ENCODE measurements around the gene TBC1D16.
A peak's percentile ranks its signal among the peaks of the same experiment; 100 is the strongest.

The TBC1D16 gene

DNA sequence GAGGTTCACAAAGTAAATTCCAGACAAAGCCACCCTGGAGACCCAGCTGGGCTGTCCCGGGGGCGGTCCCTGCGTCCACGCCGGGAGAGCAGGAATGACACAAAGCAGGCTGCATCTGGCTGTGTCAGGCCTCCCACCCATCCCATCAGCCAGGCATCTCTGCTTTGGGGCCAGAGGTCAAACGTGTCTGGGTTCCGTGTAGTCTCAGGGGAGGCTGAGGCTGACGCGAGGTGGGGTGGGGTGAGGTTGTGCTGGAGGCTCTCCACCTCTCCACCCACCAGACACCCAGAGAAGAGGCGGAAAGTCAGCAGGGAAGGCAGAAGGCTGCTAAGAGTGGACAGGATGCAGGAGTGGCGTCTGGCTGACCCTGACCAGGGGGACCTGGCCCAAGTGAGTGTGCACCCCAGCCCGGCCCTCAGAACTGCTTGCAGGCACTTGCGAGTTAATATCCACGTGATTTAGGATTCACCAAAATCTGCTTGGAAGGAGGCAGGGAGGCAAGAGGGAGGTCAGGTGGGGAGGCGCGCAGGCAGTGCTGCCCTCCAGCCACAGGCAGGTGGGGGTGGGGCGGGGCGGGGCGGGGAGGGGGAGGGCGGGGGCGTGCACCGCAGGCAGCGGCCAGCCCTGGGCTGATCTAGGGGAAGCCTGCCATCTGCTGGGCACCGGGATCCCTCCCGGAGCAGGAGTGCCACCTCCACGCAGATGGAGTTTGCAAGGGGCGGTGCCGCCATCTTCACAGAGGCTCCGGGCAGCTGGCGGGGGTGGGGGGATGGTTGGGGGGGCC lies 44.3 kb downstream of the TBC1D16 start:
- peak; percentile 57 for TF ChIP-seq CTCF (IDR thresholded peaks at IDR 0.05; ENCODE audit: low read depth, low read length)
- H3K4me3 ChIP-seq (replicated peaks in 1 of 2; ENCODE audit: low read depth in 2 of 2, low read length in 2 of 2), result peak overlapping the region in 1 of 2 donors; percentile 23
- peak; percentile 75 to 81 for DNase-seq (ENCODE audit: low read depth in 2 of 2)

DNA sequence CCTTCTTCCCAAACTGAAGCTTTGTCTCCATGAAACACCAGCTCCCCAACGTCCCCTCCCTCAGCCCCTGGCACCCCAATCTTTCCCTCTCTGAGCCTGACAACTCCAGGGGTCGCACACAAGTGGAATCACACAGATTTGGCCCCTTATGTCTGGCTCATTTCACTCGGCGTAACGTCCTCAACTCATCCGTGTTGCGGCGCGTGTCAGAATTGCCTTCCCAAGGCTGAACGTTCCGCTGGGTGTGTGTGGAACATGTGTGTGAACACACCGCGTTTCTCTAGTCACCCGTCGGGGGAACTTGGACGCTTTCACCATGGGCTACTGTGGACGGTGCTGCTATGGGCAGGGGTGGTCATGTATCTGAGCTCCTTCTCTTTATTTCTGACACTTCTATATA lies 45.0 kb downstream of the TBC1D16 start:
- TF ChIP-seq CTCF (IDR thresholded peaks at IDR 0.05; ENCODE audit: low read depth, low read length), result no peak
- DNase-seq (ENCODE audit: low read depth in 2 of 2), result no peak
- H3K4me3 ChIP-seq (replicated peaks in 1 of 2; ENCODE audit: low read depth in 2 of 2, low read length in 2 of 2), result no peak overlapping the region

- no peak for DNase-seq (ENCODE audit: low read depth in 2 of 2)
- TF ChIP-seq CTCF (IDR thresholded peaks at IDR 0.05; ENCODE audit: low read depth, low read length), result no peak
- no peak overlapping the region for H3K4me3 ChIP-seq (replicated peaks in 1 of 2; ENCODE audit: low read depth in 2 of 2, low read length in 2 of 2)
Observed at GRCh38 chr17:79990051-79990592, 45.5 kb downstream of the TBC1D16 start.

DNA sequence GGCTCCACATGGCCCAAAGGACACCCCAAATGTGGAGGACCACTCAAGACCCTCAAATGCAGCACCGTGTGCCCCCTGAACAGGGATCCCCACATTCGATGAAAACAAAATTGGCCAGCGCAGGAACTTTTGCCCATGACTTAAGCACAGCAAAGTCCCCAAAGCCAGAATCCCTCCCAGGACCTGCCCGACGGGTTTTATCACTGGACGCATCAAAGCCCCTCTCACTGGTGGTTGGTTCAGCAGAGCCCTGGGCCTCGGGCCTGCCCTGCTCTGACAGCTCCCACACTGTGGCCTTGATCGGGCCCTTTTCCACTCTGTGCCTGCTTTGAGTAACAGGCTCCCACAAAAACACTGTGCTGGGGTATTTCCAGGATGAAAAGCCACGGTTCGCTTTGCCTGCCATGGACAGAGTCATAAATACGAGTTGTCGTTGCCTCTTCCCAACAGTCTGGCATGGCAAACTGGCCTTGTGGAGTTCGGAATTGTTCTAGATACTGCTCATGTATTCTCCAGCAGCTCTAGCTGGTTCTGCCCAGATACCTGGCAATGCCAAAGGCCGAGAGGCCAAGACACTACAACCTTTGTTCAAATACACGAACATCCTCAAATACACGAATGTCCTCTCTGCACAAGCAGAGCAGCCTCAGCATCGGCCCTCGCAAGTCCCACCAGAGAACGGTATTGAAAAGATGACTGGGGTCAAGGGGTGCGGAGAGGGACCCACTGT lies 46.4 kb downstream of the TBC1D16 start:
- DNase-seq (ENCODE audit: low read depth in 2 of 2), result no peak
- TF ChIP-seq CTCF (IDR thresholded peaks at IDR 0.05; ENCODE audit: low read depth, low read length), result no peak
- H3K4me3 ChIP-seq (replicated peaks in 1 of 2; ENCODE audit: low read depth in 2 of 2, low read length in 2 of 2), result no peak overlapping the region

GRCh38 chr17:79988185-79988971 lies 47.3 kb downstream of the TBC1D16 start:
- TF ChIP-seq CTCF (IDR thresholded peaks at IDR 0.05; ENCODE audit: low read depth, low read length), result no peak
- DNase-seq (ENCODE audit: low read depth in 2 of 2), result peak; percentile 79 to 82

GRCh38 chr17:79987935-79988184 lies 47.8 kb downstream of the TBC1D16 start:
- no peak for DNase-seq (ENCODE audit: low read depth in 2 of 2)
- H3K4me3 ChIP-seq (replicated peaks in 1 of 2; ENCODE audit: low read depth in 2 of 2, low read length in 2 of 2), result no peak overlapping the region

More at GRCh38 chr17:79988185-79988971, 47.3 kb downstream of the TBC1D16 start:
- no peak overlapping the region for H3K4me3 ChIP-seq (replicated peaks in 1 of 2; ENCODE audit: low read depth in 2 of 2, low read length in 2 of 2)

More at GRCh38 chr17:79987935-79988184, 47.8 kb downstream of the TBC1D16 start:
- no peak for TF ChIP-seq CTCF (IDR thresholded peaks at IDR 0.05; ENCODE audit: low read depth, low read length)
